Muscle layer of duodenum (tissue), 2 donors: Measurements from ENCODE around the gene UBASH3B.

ENCODE experiments used
- H3K27ac ChIP-seq: one replicate; pipeline ENCODE4 v1.7.0; 2013; ENCODE audit warnings: mild to moderate bottlenecking, low read length
- H3K27me3 ChIP-seq: one replicate; pipeline ENCODE4 v1.7.0; 2013; ENCODE audit warnings: low read depth, mild to moderate bottlenecking, control low read depth, low read length
- H3K36me3 ChIP-seq, 2 donors: one replicate each; pipeline ENCODE4 v1.7.0; 2013; ENCODE audit warnings: low read length in 2 of 2, control low read depth in 1 of 2, mild to moderate bottlenecking in 1 of 2; ENCODE audit not compliant: insufficient read depth in 2 of 2, control insufficient read depth in 1 of 2
- H3K4me1 ChIP-seq, 2 donors: one replicate each; pipeline ENCODE4 v1.7.0; 2013; ENCODE audit warnings: low read length in 2 of 2, mild to moderate bottlenecking in 2 of 2, control low read depth in 1 of 2, moderate library complexity in 1 of 2; ENCODE audit not compliant: insufficient read depth in 2 of 2, control insufficient read depth in 1 of 2
- H3K4me3 ChIP-seq, 2 donors: one replicate each; pipeline ENCODE4 v1.7.0; 2013; ENCODE audit warnings: low read length in 2 of 2, low read depth in 1 of 2, mild to moderate bottlenecking in 1 of 2
- H3K9me3 ChIP-seq, 2 donors: one replicate each; pipeline ENCODE4 v1.7.0; 2013; ENCODE audit warnings: low read length in 2 of 2, control low read depth in 1 of 2, mild to moderate bottlenecking in 1 of 2; ENCODE audit not compliant: control insufficient read depth in 1 of 2
- donor health status: healthy.

Gene UBASH3B

DNA sequence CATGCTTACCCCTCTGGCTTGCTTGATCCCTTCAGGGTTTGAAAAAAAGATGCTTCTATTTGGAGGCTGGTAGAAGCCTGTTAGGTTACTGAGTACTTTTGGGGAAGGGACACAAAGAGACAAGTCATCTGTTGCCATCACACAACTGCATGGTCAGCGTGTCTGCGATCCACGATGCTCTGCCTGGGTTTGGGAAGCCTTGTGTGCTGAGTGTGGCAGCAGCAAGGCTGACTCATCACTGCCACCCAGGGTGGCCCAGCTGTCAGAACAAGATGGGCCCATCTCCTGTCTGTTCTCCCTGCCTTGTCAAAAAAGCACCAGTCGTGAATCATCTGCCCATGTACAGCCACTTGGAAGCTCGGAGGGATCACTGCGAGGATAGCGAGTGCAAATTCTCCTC, 26.2 kb downstream of the UBASH3B start:
- Histone ChIP-seq H3K36me3 (no peaks in the 10 kb centered on the region), H3K27ac (no peak overlapping the region), H3K27me3 (no peaks in the 10 kb centered on the region), H3K4me3 (no peak overlapping the region), H3K4me1 (no peaks in the 10 kb centered on the region), H3K9me3 (no peaks in the 10 kb centered on the region)

DNA sequence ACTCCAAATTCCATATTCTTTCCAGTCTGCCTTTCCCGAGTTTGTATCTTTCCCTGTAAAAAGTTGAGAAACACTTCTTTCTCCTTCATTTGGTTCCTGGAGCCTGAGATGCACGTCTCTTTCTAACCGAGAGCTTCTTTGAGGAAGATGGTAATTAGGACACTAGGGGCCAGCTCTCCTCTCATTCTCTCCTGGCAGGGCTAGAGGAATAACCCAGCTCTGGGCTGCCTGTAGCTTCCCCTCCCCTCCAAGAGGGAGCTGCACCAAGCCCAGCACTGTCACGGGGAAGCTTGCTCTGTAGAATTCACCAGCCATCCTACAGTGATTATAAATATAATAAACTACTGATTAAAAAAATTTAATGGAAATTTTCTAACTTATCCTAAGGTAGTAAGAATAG, 26.9 kb downstream of the UBASH3B start:
- H3K4me1 ChIP-seq, result no peaks in the 10 kb centered on the region
- no peak overlapping the region for H3K4me3 ChIP-seq
- no peaks in the 10 kb centered on the region for H3K27me3 ChIP-seq
- H3K36me3 ChIP-seq, result no peaks in the 10 kb centered on the region
- no peak overlapping the region for H3K27ac ChIP-seq
- no peaks in the 10 kb centered on the region for H3K9me3 ChIP-seq

DNA sequence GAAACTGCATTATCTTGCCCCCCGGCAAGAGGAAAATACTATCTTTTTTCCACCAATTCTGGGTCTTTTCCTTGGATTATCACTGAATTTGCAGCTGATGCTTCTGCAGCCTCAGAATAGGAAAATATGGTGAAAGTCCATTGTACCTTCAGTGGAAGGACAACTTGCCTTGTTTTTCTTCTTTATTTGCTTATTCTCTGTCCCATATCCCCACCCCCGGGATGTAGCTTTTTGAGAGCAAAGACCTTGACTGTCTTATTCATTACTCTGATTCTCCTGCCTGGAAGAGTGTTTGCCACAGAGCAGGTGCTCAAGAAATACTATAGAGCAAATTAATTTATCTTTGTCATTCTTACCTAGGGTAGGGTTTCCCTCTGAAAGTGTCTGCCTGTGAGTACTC, 29.5 kb downstream of the UBASH3B start:
- Histone ChIP-seq H3K36me3 (no peaks in the 10 kb centered on the region), H3K4me1 (no peaks in the 10 kb centered on the region)

DNA sequence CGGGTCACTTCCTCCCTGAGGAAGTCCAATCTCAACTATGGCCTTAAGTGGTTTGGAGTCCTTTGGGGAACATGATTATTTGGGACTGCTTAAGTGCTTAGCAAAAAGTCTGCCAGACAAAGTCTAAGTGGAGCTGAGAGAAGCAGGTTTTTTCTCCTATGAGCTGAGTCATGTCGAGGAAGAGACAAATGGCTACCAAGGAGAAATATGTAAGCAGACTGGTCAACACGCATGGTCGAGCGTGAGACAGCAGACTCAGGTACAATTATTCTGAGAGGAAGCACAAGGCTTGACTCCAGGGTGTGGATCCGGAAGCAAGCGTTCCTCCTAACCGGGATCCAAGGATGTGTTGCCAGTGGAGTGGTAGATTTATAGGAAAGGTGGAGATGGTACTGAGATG, 30.6 kb downstream of the UBASH3B start:
- H3K9me3 ChIP-seq, result no peaks in the 10 kb centered on the region
- H3K27ac ChIP-seq, result no peak overlapping the region
- no peaks in the 10 kb centered on the region for H3K36me3 ChIP-seq
- no peaks in the 10 kb centered on the region for H3K27me3 ChIP-seq
- H3K4me3 ChIP-seq, result no peak overlapping the region
- no peaks in the 10 kb centered on the region for H3K4me1 ChIP-seq

More for the DNA sequence above, 29.5 kb downstream of the UBASH3B start:
- Histone ChIP-seq H3K4me3 (no peak overlapping the region), H3K27ac (no peak overlapping the region), H3K27me3 (no peaks in the 10 kb centered on the region), H3K9me3 (no peaks in the 10 kb centered on the region)

DNA sequence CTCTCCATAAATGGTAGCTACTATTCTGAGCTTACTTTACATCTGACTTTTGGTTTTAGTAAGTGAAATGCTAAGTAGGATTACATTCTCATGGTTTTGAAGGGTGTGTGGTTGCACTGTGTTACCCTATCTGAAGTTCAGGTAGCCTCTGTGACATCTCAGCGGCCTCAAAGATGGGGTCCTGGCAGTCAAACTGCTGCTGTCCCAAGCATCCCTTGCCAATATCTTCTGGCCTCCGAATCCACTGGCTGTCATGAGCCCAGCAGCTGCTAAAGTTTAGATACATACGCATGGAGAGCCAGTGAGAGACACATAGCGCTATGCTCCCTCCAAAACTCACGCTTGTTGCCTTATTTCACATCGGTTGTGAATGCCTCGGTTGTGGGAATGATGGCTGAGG, 34.9 kb downstream of the UBASH3B start:
- H3K36me3 ChIP-seq, result no peaks in the 10 kb centered on the region
- H3K4me1 ChIP-seq, result peaks cover 0 to 17% of the 10 kb centered on the region in 2 donors
- peak overlapping the region; percentile 61 for H3K27ac ChIP-seq
- H3K4me3 ChIP-seq, result peak overlapping the region in 1 of 2 donors; percentile 24
- no peaks in the 10 kb centered on the region for H3K27me3 ChIP-seq
- H3K9me3 ChIP-seq, result no peaks in the 10 kb centered on the region

DNA sequence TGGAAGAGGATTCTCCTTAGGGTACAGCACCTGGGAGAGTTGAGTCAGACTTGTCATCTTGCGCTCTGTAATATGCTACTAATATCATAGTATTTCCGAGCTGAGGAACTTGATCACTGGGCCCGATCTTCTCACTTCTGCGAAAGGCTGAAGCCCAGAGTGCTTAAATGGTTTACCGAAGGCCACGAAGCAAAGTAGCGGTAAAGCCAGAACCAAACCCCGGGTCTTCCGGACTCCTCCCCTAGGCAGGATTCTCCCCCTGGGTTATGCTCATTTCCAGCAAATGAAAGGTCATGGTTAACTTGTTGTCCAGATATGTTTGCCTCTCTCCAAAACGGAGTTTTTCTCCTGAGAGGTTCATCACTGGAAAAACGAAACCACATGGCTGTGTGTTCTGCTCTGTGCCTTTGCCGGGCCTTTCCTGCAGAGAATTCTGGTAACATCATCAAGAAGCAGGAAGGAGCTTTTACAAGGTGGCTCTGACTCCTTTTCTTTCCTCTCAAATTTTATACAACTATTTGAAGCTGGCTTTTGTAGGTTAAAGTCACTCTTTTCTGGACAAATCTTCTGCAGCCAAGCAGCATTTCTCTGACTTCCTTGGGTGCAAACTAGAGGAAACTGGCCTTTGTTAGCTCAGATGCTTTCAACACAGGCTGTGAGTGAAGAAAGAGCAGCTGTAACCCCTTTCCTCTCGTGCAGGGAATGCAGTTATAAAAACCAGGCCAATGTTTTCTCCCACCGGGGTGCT, 35.5 kb downstream of the UBASH3B start:
- Histone ChIP-seq H3K4me1 (peaks cover 0 to 17% of the 10 kb centered on the region in 2 donors), H3K27ac (peak overlapping the region; percentile 61), H3K27me3 (no peaks in the 10 kb centered on the region), H3K36me3 (no peaks in the 10 kb centered on the region), H3K4me3 (peak overlapping the region; percentile 13 to 24), H3K9me3 (no peaks in the 10 kb centered on the region)

DNA sequence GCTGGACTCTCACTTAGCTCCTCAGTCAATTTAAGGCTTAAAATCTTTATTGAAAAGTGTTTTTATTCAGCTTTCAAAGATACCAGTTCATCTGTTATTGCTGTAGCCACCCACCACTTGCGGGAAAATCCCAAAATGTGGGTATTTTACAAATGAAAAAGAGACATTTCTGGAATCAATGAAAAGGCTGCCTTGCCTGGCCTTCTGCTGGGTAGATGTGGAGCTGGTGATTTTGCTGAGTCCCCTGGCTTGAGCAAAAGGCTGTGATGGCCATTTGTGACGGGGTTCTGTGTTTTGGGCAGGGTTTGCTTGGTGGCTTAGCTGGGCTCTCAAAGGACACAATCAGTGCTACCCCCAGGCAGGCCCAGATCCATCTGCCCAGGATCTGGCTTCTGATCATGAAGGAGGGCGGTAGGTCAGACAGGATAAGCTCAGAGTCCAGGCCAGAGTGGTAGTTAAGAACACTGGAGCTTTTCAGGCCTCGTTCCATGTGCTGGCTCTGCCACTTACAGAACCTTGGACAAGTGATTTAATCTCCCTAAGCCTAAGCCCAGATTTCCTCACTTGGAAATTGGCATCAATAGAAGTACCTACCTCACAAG, 36.1 kb downstream of the UBASH3B start:
- H3K27ac ChIP-seq, result peak overlapping the region; percentile 61
- no peak overlapping the region for H3K4me3 ChIP-seq
- peaks cover 0 to 17% of the 10 kb centered on the region in 2 donors for H3K4me1 ChIP-seq
- no peaks in the 10 kb centered on the region for H3K9me3 ChIP-seq
- H3K36me3 ChIP-seq, result no peaks in the 10 kb centered on the region
- no peaks in the 10 kb centered on the region for H3K27me3 ChIP-seq

DNA sequence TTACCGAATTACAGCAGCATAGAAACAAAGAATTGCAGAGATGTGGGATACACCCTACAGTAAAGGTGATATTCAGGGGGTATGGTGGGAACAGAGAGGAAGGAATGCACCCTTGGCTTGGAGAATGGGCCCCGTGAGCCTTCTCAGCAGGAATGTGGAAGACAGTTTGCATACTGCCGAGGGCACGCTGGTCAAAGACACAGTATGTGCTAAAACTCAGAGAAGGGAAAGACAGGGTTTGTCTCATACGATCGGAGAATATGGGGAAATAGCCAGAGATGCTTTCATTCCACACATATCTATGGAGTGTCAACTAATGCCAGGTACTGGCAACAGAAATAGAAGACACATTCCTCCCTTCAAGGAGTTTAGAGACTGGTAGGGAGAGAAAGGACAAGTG, 36.9 kb downstream of the UBASH3B start:
- no peaks in the 10 kb centered on the region for H3K36me3 ChIP-seq
- no peak overlapping the region for H3K27ac ChIP-seq
- no peak overlapping the region for H3K4me3 ChIP-seq
- no peaks in the 10 kb centered on the region for H3K27me3 ChIP-seq
- H3K4me1 ChIP-seq, result peaks cover 0 to 17% of the 10 kb centered on the region in 2 donors
- no peaks in the 10 kb centered on the region for H3K9me3 ChIP-seq

DNA sequence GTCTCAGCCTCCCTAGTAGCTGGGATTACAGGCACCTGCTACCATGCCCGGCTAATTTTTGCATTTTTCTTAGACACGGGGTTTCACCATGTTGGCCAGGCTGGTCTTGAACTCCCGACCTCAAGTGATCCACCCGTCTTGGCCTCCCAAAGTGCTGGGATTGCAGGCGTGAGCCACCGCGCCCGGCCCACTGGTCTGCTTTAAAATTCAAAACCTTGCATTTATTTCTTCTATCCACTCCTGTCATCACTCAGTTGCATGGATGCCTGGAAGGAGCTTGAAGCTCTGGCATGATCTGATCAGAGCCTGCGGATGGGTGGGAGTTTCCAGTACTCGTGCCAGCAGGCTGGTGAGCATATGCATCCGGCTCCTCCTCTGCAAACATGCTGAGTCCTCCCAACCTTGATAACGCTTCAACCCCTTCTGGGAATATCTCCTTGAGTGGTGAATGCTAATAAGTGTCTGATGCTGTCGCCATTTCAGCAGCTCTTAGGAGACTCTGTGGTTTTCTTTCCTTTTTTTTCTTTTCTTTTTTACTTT, 39.6 kb downstream of the UBASH3B start:
- Histone ChIP-seq H3K27ac (no peak overlapping the region), H3K4me1 (peaks cover 0 to 17% of the 10 kb centered on the region in 2 donors), H3K27me3 (no peaks in the 10 kb centered on the region), H3K36me3 (no peaks in the 10 kb centered on the region), H3K4me3 (no peak overlapping the region), H3K9me3 (no peaks in the 10 kb centered on the region)

DNA sequence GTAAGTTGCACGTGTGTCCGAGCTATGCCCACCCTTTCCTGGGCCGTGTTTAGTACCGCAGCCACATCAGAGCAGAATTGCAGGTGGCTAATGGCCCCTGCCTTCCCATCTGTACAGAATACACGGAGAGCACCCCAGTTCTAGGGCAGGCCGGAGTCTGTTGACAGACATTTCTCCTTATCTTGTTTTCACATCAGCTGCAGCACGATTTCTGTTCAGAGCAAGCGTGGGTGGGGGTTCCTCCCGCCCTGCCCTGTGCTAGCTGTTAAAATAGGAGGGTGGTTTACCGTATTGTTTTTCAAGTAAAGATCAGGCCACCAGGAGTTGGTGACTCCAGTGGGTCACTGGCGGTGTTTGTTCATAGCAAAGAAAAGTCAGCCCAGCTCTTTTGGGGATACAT, 41.1 kb downstream of the UBASH3B start:
- no peak overlapping the region for H3K4me3 ChIP-seq
- no peaks in the 10 kb centered on the region for H3K36me3 ChIP-seq
- no peaks in the 10 kb centered on the region for H3K27me3 ChIP-seq
- no peaks in the 10 kb centered on the region for H3K9me3 ChIP-seq
- no peak overlapping the region for H3K27ac ChIP-seq
- peaks cover 0 to 11% of the 10 kb centered on the region in 2 donors for H3K4me1 ChIP-seq

DNA sequence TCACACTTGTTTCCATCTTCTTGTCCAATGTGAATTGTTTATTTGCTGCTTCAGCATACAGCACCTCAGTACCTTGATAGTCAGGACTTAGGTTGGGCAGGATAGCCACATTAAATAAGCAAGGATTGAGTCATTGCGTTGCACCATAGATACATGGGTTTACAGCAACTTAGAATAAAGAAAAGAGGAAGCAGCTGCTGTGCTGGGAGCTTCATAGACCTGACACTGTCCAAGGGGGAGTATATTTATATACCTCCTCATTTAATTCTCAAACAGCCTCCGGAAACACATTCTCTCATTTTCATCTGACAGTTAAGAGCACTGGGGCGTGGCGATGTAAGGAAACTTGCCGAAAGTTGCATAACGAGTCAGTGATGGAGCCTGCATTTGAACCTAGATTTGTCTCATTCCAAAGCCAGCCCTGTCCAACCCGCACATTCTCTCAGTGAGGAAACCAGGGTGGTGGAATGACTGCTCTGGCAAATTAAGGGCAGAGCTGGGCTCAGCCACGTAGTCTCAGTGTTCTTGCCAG, 42.2 kb downstream of the UBASH3B start:
- no peaks in the 10 kb centered on the region for H3K9me3 ChIP-seq
- peaks cover 0 to under 1% of the 10 kb centered on the region in 2 donors for H3K4me1 ChIP-seq
- no peak overlapping the region for H3K4me3 ChIP-seq
- H3K36me3 ChIP-seq, result no peaks in the 10 kb centered on the region
- H3K27ac ChIP-seq, result no peak overlapping the region
- H3K27me3 ChIP-seq, result no peaks in the 10 kb centered on the region
